H1 (cell line): ENCODE data around the gene HGFAC. TPM values are rescaled to one million over a fixed set of nuclear protein-coding genes. Genes with fewer than 3 reads are reported as not detected.

Experiments used
- ASH2L ChIP-seq: fragments of 200-600, 300-600 bp; sonication (generic); IDR thresholded peaks from one replicate; pipeline ENCODE4 v1.7.1; 2017; ENCODE audit warnings: low read length
- CEBPB ChIP-seq: IDR thresholded peaks from 2 replicates; pipeline ENCODE4 v1.6.1; 2012; ENCODE audit warnings: low read depth, low read length
- CHD7 ChIP-seq: fragments of 300-600 bp; sonication (generic); IDR thresholded peaks from 2 replicates; pipeline ENCODE4 v1.7.1; 2012; ENCODE audit warnings: low read length, moderate library complexity, mild to moderate bottlenecking, inconsistent platforms; ENCODE audit not compliant: insufficient replicate concordance
- CREB1 ChIP-seq: IDR thresholded peaks from 2 replicates; pipeline ENCODE4 v1.6.1; 2012; ENCODE audit warnings: inconsistent platforms
- JUND ChIP-seq: IDR thresholded peaks from 2 replicates; pipeline ENCODE4 v1.6.1; 2011; ENCODE audit warnings: mild to moderate bottlenecking, improper control_type of control experiment, low read length
- POLR2A ChIP-seq, 2 experiments: IDR thresholded peaks; 1 replicate in 1 of 2; 2 replicates in 1 of 2; pipeline ENCODE4 v1.6.1; 2011; ENCODE audit warnings: low read depth in 2 of 2, low read length in 2 of 2, mild to moderate bottlenecking in 2 of 2; ENCODE audit errors: control extremely low read depth in 1 of 2
- TEAD4 ChIP-seq: IDR thresholded peaks from 2 replicates; pipeline ENCODE4 v1.6.1; 2012; ENCODE audit warnings: low read depth, low read length, inconsistent platforms, mixed read lengths
- polyA plus RNA-seq, 7 experiments: library from polyadenylated mRNA; depleted of rRNA in 3 of 7; stranded (reverse) in 5 of 7; unstranded in 2 of 7; fragments of >200 nt in 5 of 7; fragments of 200-250 nt in 2 of 7; gene quantifications; 1 replicate in 5 of 7; 2 replicates in 1 of 7; 4 replicates in 1 of 7; pipeline versions ENCODE4 v1.2.1 to v1.2.3, GENCODE V29; 2011 to 2013; ENCODE audit warnings: missing spikeins in 2 of 7, mixed read lengths in 2 of 7
- total RNA-seq: library from RNA; stranded (reverse); fragmentation: NEBNext Ultra II Directional; extraction: Animal tissue kit (Norgen Biotek cat#: 25700); gene quantifications from 2 replicates; pipeline ENCODE4 v1.2.1, GENCODE V29; 2021

Gene HGFAC
- total and polyA plus RNA-seq, 2 of the 8 experiments (the other 6 are each of a cell fraction or from before 2014, with no cell fraction given): 0.14 to 0.15 TPM

GRCh38 chr4:3440979-3441500 is 728 bp upstream of the HGFAC start (continued):
- TF ChIP-seq CHD7: no peak
- no peak for TF ChIP-seq ASH2L
- TF ChIP-seq TEAD4: no peak
- TF ChIP-seq CEBPB: no peak
- no peak for TF ChIP-seq JUND
- TF ChIP-seq CREB1: no peak
- no peak for TF ChIP-seq POLR2A (IDR thresholded peaks at IDR 0.05; ENCODE audit: control extremely low read depth in 1 of 2, low read depth in 2 of 2, low read length in 2 of 2)
